NCI-H1105 treated with DMSO at 0.1 percent for 48 hours (cell line): ENCODE data around the gene TRAPPC6A.
"Not testable (repeated sequence)": the region's sequence is repeated elsewhere in the genome, so short reads cannot be mapped to it uniquely, and the experiment has no call there.

Source experiments
- DNase-seq: peaks from one replicate; lab custom pipeline; 2025; lab: John Stamatoyannopoulos, UW

The TRAPPC6A gene

GRCh38 chr19:45130888-45131615, 47.0 kb downstream of the TRAPPC6A start:
- DNase-seq = peak; percentile 96

GRCh38 chr19:45130236-45130635, 47.8 kb downstream of the TRAPPC6A start:
- no peak for DNase-seq

- no peak for DNase-seq
These were observed 49.2 kb downstream of the TRAPPC6A start for GRCh38 chr19:45128806-45129205.

- no peak for DNase-seq
These were observed 49.9 kb downstream of the TRAPPC6A start for GRCh38 chr19:45128146-45128545.

- no peak for DNase-seq
These were observed 51.4 kb downstream of the TRAPPC6A start for GRCh38 chr19:45126654-45127053.

- peak; percentile 4 for DNase-seq
These were observed 52.0 kb downstream of the TRAPPC6A start for GRCh38 chr19:45125975-45126493.

GRCh38 chr19:45125360-45125759, 52.7 kb downstream of the TRAPPC6A start:
- DNase-seq = no peak

GRCh38 chr19:45124021-45124420, 54.0 kb downstream of the TRAPPC6A start:
- no peak for DNase-seq

GRCh38 chr19:45123440-45123850, 54.6 kb downstream of the TRAPPC6A start:
- DNase-seq = no peak

GRCh38 chr19:45122832-45123231, 55.2 kb downstream of the TRAPPC6A start:
- no peak for DNase-seq

GRCh38 chr19:45121827-45122345, 56.2 kb downstream of the TRAPPC6A start:
- DNase-seq = no peak

GRCh38 chr19:45119582-45119981, 58.5 kb downstream of the TRAPPC6A start:
- no peak for DNase-seq

GRCh38 chr19:45118591-45119355, 59.3 kb downstream of the TRAPPC6A start:
- not testable (repeated sequence) for DNase-seq

GRCh38 chr19:45118106-45118505, 59.9 kb downstream of the TRAPPC6A start:
- no peak for DNase-seq

- DNase-seq = no peak
These were observed 60.4 kb downstream of the TRAPPC6A start for GRCh38 chr19:45117671-45118070.

- no peak for DNase-seq
These were observed 60.9 kb downstream of the TRAPPC6A start for GRCh38 chr19:45117167-45117594.

- DNase-seq = no peak
These were observed 62.0 kb downstream of the TRAPPC6A start for GRCh38 chr19:45115809-45116615.

- DNase-seq = peak; percentile 35
These were observed 63.9 kb downstream of the TRAPPC6A start for GRCh38 chr19:45114116-45114515.

GRCh38 chr19:45113628-45114027, 64.4 kb downstream of the TRAPPC6A start:
- peak; percentile 55 for DNase-seq
